K562 (cell line): ENCODE measurements around the gene LYPD4. TPM values are rescaled to one million over a fixed set of nuclear protein-coding genes. Genes with fewer than 3 reads are reported as not detected.

Source experiments
- BRD4 ChIP-seq: fragments of 200-600 bp; sonication (generic); IDR thresholded peaks from 2 replicates; pipeline ENCODE4 v1.6.1; 2017; ENCODE audit warnings: inconsistent platforms
- FOXK1 ChIP-seq: sonication (generic); formaldehyde crosslinking; IDR thresholded peaks from 2 replicates; pipeline ENCODE4 v1.8.0; 2022; ENCODE audit warnings: missing genetic modification reagents, mild to moderate bottlenecking, borderline replicate concordance
- HDGF ChIP-seq: fragments of 450-650 bp; IDR thresholded peaks from 2 replicates; pipeline ENCODE4 v1.6.1; 2016
- KAT2B ChIP-seq: IDR thresholded peaks from one replicate; pipeline ENCODE4 v1.6.1; 2012; ENCODE audit warnings: low read depth, mild to moderate bottlenecking, control low read depth, inconsistent platforms, low read length, moderate library complexity
- KDM5B ChIP-seq: fragments of 200-600 bp; sonication (generic); IDR thresholded peaks from 2 replicates; pipeline ENCODE4 v1.6.1; 2012; ENCODE audit warnings: low read depth, mild to moderate bottlenecking, moderate library complexity, low read length, control low read depth, inconsistent platforms; ENCODE audit not compliant: insufficient replicate concordance
- LARP7 ChIP-seq: fragments of 450-650 bp; IDR thresholded peaks from 2 replicates; pipeline ENCODE4 v1.6.1; 2016
- NR3C1 ChIP-seq: sonication (generic); formaldehyde crosslinking; IDR thresholded peaks from 2 replicates; pipeline ENCODE4 v1.8.1; 2022; ENCODE audit warnings: missing genetic modification reagents
- PHF21A ChIP-seq: fragments of 450-650 bp; IDR thresholded peaks from 2 replicates; pipeline ENCODE4 v1.6.1; 2017; ENCODE audit warnings: low read depth, borderline replicate concordance
- RCOR1 ChIP-seq, 2 experiments: IDR thresholded peaks; 2 replicates each; pipeline ENCODE4 v1.6.1; 2012; ENCODE audit warnings: low read depth in 2 of 2, low read length in 2 of 2, borderline replicate concordance in 1 of 2, improper control_type of control experiment in 1 of 2
- RNF2 ChIP-seq: sonication (generic); IDR thresholded peaks from 2 replicates; pipeline ENCODE4 v1.6.1; 2016
- SETDB1 ChIP-seq: IDR thresholded peaks from one replicate; pipeline ENCODE4 v1.6.1; 2012; ENCODE audit warnings: low read length, control low read depth, inconsistent platforms
- SRSF3 ChIP-seq: fragments of 200-400 bp; formaldehyde crosslinking; IDR thresholded peaks from 2 replicates; pipeline ENCODE4 v1.6.1; 2016; ENCODE audit warnings: mild to moderate bottlenecking, low read length, moderate library complexity; ENCODE audit not compliant: insufficient read depth
- STAG1 ChIP-seq: sonication (generic); formaldehyde crosslinking; IDR thresholded peaks from 2 replicates; pipeline ENCODE4 v1.5.0; 2020; ENCODE audit warnings: missing genetic modification reagents, borderline replicate concordance
- TOE1 ChIP-seq, 2 experiments: fragments of 450-650 bp in 1 of 2; sonication (generic) in 1 of 2; formaldehyde crosslinking in 1 of 2; IDR thresholded peaks; 2 replicates each; pipeline versions ENCODE4 v1.7.1 to v1.8.0; 2016 to 2022; ENCODE audit warnings: borderline replicate concordance in 2 of 2, mild to moderate bottlenecking in 2 of 2, antibody characterized with exemption in 1 of 2, inconsistent platforms in 1 of 2, low read depth in 1 of 2, missing genetic modification reagents in 1 of 2, moderate library complexity in 1 of 2
- XRCC3 ChIP-seq: fragments of 450-650 bp; IDR thresholded peaks from 2 replicates; pipeline ENCODE4 v1.6.1; 2017; ENCODE audit warnings: mild to moderate bottlenecking, moderate library complexity
- ZBED1 ChIP-seq: IDR thresholded peaks from 2 replicates; pipeline ENCODE4 v1.6.1; 2014
- ZBTB2 ChIP-seq: fragments of 450-650 bp; IDR thresholded peaks from 2 replicates; pipeline ENCODE4 v1.6.1; 2016; ENCODE audit warnings: antibody characterized with exemption
- ZNF212 ChIP-seq: fragments of 450-650 bp; formaldehyde crosslinking; IDR thresholded peaks from 2 replicates; pipeline ENCODE4 v1.4.0; 2020; ENCODE audit warnings: mild to moderate bottlenecking
- ZNF253 ChIP-seq: fragments of 250-450 bp; sonication (Bioruptor Pico); conservative IDR thresholded peaks from 2 replicates; pipeline ENCODE4 v1.6.1; 2021; ENCODE audit warnings: mild to moderate bottlenecking
- ZNF583 ChIP-seq: fragments of 250-450 bp; sonication (Bioruptor Pico); IDR thresholded peaks from 2 replicates; pipeline ENCODE4 v1.4.0; 2020
- ZNF586 ChIP-seq: fragments of 450-650 bp; formaldehyde crosslinking; conservative IDR thresholded peaks from 2 replicates; pipeline ENCODE4 v1.4.0; 2020; ENCODE audit warnings: mild to moderate bottlenecking, moderate library complexity
- polyA plus RNA-seq, 8 experiments: library from polyadenylated mRNA; depleted of rRNA in 4 of 8; stranded (reverse) in 5 of 8; unstranded in 3 of 8; fragments of >200 nt; fragmentation: Nextera tagmentation in 2 of 8; fragmentation: Illumina TruSeq in 1 of 8; extraction: Ambion mirVana in 2 of 8; extraction: Trizol in 1 of 8; gene quantifications; 2 replicates each; pipeline versions ENCODE4 v1.2.1 to v1.2.3, GENCODE V29; 2011 to 2014; ENCODE audit warnings: inconsistent platforms in 1 of 8, missing spikeins in 1 of 8
- total RNA-seq, 7 experiments: library from RNA; depleted of rRNA in 6 of 7; stranded (reverse); fragments of >200 nt in 6 of 7; fragmentation: Illumina TruSeq in 2 of 7; extraction: Trizol in 2 of 7; gene quantifications; 2 replicates each; pipeline versions ENCODE4 v1.2.1 to v1.2.3, GENCODE V29; 2011 to 2021; ENCODE audit warnings: low replicate concordance in 1 of 7
- TF ChIP-seq, protein P1 (sequence below): sonication (generic); formaldehyde crosslinking; IDR thresholded peaks from 2 replicates; pipeline ENCODE4 v1.8.1; 2023; ENCODE audit warnings: mild to moderate bottlenecking, missing genetic modification reagents, moderate library complexity
- TF ChIP-seq, protein P2 (sequence below): IDR thresholded peaks from 2 replicates; pipeline ENCODE4 v1.6.1; 2016; ENCODE audit warnings: missing genetic modification characterization, missing compliant biosample characterization

Gene LYPD4
- total and polyA plus RNA-seq, 9 of the 15 experiments (the other 6 are each of a cell fraction or from before 2014, with no cell fraction given), result 0.11 TPM; not detected in 8

- TF ChIP-seq FOXK1 (0 out of 2 replicates have a peak, but pooled peaks have one; percentile 57), ZNF212 (no peak), KAT2B (no peak), ZBTB2 (no peak), ZNF586 (CRISPR knock-in tag) (no peak), TOE1 (IDR thresholded peaks at IDR 0.05; ENCODE audit: borderline replicate concordance) (no peak), TOE1 (CRISPR knock-in tag; IDR thresholded peaks at IDR 0.05; ENCODE audit: borderline replicate concordance, low read depth) (no peak), XRCC3 (no peak), RCOR1 (IDR thresholded peaks at IDR 0.05; ENCODE audit: borderline replicate concordance in 1 of 2, low read depth in 2 of 2, low read length in 2 of 2) (no peak), NR3C1 (CRISPR knock-in tag) (no peak), SETDB1 (no peak), ZNF583 (CRISPR knock-in tag) (no peak), RNF2 (no peak), STAG1 (CRISPR knock-in tag) (no peak), LARP7 (no peak), PHF21A (no peak), ZNF253 (CRISPR knock-in tag) (no peak), SRSF3 (0 out of 2 replicates have a peak, but pooled peaks have one; percentile 44), HDGF (0 out of 2 replicates have a peak, but pooled peaks have one; percentile 13), ZBED1 (no peak), KDM5B (no peak), BRD4 (no peak; the same call in 1 of the 2 replicates)
- TF ChIP-seq, protein P1, sequence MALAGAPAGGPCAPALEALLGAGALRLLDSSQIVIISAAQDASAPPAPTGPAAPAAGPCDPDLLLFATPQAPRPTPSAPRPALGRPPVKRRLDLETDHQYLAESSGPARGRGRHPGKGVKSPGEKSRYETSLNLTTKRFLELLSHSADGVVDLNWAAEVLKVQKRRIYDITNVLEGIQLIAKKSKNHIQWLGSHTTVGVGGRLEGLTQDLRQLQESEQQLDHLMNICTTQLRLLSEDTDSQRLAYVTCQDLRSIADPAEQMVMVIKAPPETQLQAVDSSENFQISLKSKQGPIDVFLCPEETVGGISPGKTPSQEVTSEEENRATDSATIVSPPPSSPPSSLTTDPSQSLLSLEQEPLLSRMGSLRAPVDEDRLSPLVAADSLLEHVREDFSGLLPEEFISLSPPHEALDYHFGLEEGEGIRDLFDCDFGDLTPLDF (CRISPR knock-in tag), result no peak
- TF ChIP-seq, protein P2, sequence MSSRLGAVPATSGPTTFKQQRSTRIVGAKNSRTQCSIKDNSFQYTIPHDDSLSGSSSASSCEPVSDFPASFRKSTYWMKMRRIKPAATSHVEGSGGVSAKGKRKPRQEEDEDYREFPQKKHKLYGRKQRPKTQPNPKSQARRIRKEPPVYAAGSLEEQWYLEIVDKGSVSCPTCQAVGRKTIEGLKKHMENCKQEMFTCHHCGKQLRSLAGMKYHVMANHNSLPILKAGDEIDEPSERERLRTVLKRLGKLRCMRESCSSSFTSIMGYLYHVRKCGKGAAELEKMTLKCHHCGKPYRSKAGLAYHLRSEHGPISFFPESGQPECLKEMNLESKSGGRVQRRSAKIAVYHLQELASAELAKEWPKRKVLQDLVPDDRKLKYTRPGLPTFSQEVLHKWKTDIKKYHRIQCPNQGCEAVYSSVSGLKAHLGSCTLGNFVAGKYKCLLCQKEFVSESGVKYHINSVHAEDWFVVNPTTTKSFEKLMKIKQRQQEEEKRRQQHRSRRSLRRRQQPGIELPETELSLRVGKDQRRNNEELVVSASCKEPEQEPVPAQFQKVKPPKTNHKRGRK (tag), result no peak
These were observed 16.1 kb upstream of the LYPD4 start (continued) for GRCh38 chr19:41860419-41861115.
